ENCODE measurements around the gene MRPS27. TPM values are rescaled to one million over a fixed set of nuclear protein-coding genes. Genes with fewer than 3 reads are reported as not detected.

The MRPS27 gene
- total RNA-seq, 2 experiments from 2014 or later = 25.0 to 26.1 TPM

GRCh38 chr5:72223371-72223770 lies 96.7 kb downstream of the MRPS27 start:
- CTCF ChIA-PET = interaction anchor here (1.0 kb wide), 1 partner anchor 11 kb away, joined by 3 read pairs; no protein-coding TSS in a partner anchor
- Mint-ChIP-seq H3K9me3 (no peaks in the 10 kb centered on the region), H3K36me3 (ENCODE audit: low read depth) (peaks cover 97% of the 10 kb centered on the region), H3K4me1 (ENCODE audit: low read depth) (no peaks in the 10 kb centered on the region), H3K4me3 (no peak overlapping the region), H3K27me3 (no peaks in the 10 kb centered on the region), H3K27ac (no peak overlapping the region)
- Histone ChIP-seq H3K4me1 (ENCODE audit: insufficient read depth, low read length) (no peaks in the 10 kb centered on the region), H3K9me3 (ENCODE audit: control insufficient read depth in 1 of 2, insufficient read depth in 1 of 2, low read length in 2 of 2) (no peaks in the 10 kb centered on the region), H3K4me3 (ENCODE audit: low read length) (no peak overlapping the region), H3K27ac (ENCODE audit: low read depth in 1 of 2, low read length in 2 of 2) (no peak overlapping the region), H3K27me3 (ENCODE audit: control insufficient read depth in 1 of 2, insufficient read depth in 2 of 2, low read length in 2 of 2) (no peaks in the 10 kb centered on the region), H3K36me3 (ENCODE audit: insufficient read depth, low read length) (peaks cover 91% of the 10 kb centered on the region)
- DNase-seq = no peak
- intact Hi-C loops (cut with DNase I, micrococcal nuclease) = no loop called here
- no peak for TF ChIP-seq CTCF (IDR thresholded peaks at IDR 0.05)
- POLR2A ChIA-PET = no interaction called here
- ATAC-seq (ENCODE audit: poor library complexity) = no peak

- no peaks in the 10 kb centered on the region for H3K4me1 Mint-ChIP-seq (ENCODE audit: low read depth)
- Histone ChIP-seq H3K36me3 (ENCODE audit: insufficient read depth, low read length) (peaks cover 90% of the 10 kb centered on the region), H3K9me3 (ENCODE audit: control insufficient read depth in 1 of 2, insufficient read depth in 1 of 2, low read length in 2 of 2) (no peaks in the 10 kb centered on the region), H3K4me1 (ENCODE audit: insufficient read depth, low read length) (no peaks in the 10 kb centered on the region), H3K27me3 (ENCODE audit: control insufficient read depth in 1 of 2, insufficient read depth in 2 of 2, low read length in 2 of 2) (no peaks in the 10 kb centered on the region), H3K4me3 (ENCODE audit: low read length) (no peak overlapping the region), H3K27ac (ENCODE audit: low read depth in 1 of 2, low read length in 2 of 2) (no peak overlapping the region)
- no peaks in the 10 kb centered on the region for H3K27me3 Mint-ChIP-seq
- DNase-seq = no peak
- no peak for TF ChIP-seq CTCF (IDR thresholded peaks at IDR 0.05)
- H3K4me3 Mint-ChIP-seq = no peak overlapping the region
- ChIA-PET POLR2A (no interaction called here), CTCF (no interaction called here)
- peaks cover 100% of the 10 kb centered on the region for H3K36me3 Mint-ChIP-seq (ENCODE audit: low read depth)
- intact Hi-C loops (cut with DNase I, micrococcal nuclease) = no loop called here
- no peak for ATAC-seq (ENCODE audit: poor library complexity)
- no peak overlapping the region for H3K27ac Mint-ChIP-seq
- no peaks in the 10 kb centered on the region for H3K9me3 Mint-ChIP-seq
Measured at GRCh38 chr5:72222521-72222920, 97.5 kb downstream of the MRPS27 start.

- no peak overlapping the region for H3K27ac ChIP-seq (ENCODE audit: low read depth in 1 of 2, low read length in 2 of 2)
- no peak overlapping the region for H3K27ac Mint-ChIP-seq
- DNase-seq = no peak
- no peaks in the 10 kb centered on the region for H3K9me3 Mint-ChIP-seq
- no peak for ATAC-seq (ENCODE audit: poor library complexity)
- CTCF ChIA-PET = no interaction called here
- no peak overlapping the region for H3K4me3 ChIP-seq (ENCODE audit: low read length)
- peaks cover 97% of the 10 kb centered on the region for H3K36me3 Mint-ChIP-seq (ENCODE audit: low read depth)
- no peak for TF ChIP-seq CTCF (IDR thresholded peaks at IDR 0.05)
- H3K9me3 ChIP-seq (ENCODE audit: control insufficient read depth in 1 of 2, insufficient read depth in 1 of 2, low read length in 2 of 2) = no peaks in the 10 kb centered on the region
- no peaks in the 10 kb centered on the region for H3K4me1 Mint-ChIP-seq (ENCODE audit: low read depth)
- POLR2A ChIA-PET = no interaction called here
- H3K4me3 Mint-ChIP-seq = no peak overlapping the region
- no peaks in the 10 kb centered on the region for H3K4me1 ChIP-seq (ENCODE audit: insufficient read depth, low read length)
- intact Hi-C loops (cut with DNase I, micrococcal nuclease) = no loop called here
- H3K36me3 ChIP-seq (ENCODE audit: insufficient read depth, low read length) = peaks cover 86% of the 10 kb centered on the region
- no peaks in the 10 kb centered on the region for H3K27me3 Mint-ChIP-seq
- H3K27me3 ChIP-seq (ENCODE audit: control insufficient read depth in 1 of 2, insufficient read depth in 2 of 2, low read length in 2 of 2) = no peaks in the 10 kb centered on the region
Measured at GRCh38 chr5:72221541-72221940, 98.5 kb downstream of the MRPS27 start.

All from CD4-positive, alpha-beta T cell (primary cell).